GM18519 (cell line): Measurements from ENCODE around the gene CEP192.
"Not testable (repeated sequence)": the region's sequence is repeated elsewhere in the genome, so short reads cannot be mapped to it uniquely, and the experiment has no call there.

Experiments
- ATAC-seq: cut with Tn5 transposase; IDR thresholded peaks from one replicate; pipeline ENCODE4 v1.9.1; 2021; ENCODE audit warnings: mild to moderate bottlenecking, moderate library complexity; ENCODE audit not compliant: unreplicated experiment, low FRiP score

Gene CEP192

GRCh38 chr18:12990967-12991820, at the start of gene CEP192:
Gene CEP192, plus strand, starts transcription at chr18:12991362. Its CDS starts 8,063 bp downstream, at chr18:12999425.
- peak; percentile 63 for ATAC-seq

GRCh38 chr18:12943215-12943614, 47.9 kb upstream of the CEP192 start:
- no peak for ATAC-seq

GRCh38 chr18:12944709-12945108, 46.5 kb upstream of the CEP192 start:
- ATAC-seq, result no peak

GRCh38 chr18:12946549-12947284, 44.4 kb upstream of the CEP192 start:
- no peak for ATAC-seq

- ATAC-seq, result peak; percentile 35
Observed at GRCh38 chr18:12947285-12948049, 43.7 kb upstream of the CEP192 start, which contains the start of gene SEH1L. Gene SEH1L, plus strand, starts transcription at chr18:12948011. Its CDS starts 111 bp downstream, at chr18:12948122.

- ATAC-seq, result peak; percentile 43
Observed at GRCh38 chr18:12948050-12948804, 42.9 kb upstream of the CEP192 start.

- no peak for ATAC-seq
Observed at GRCh38 chr18:12958478-12958877, 32.7 kb upstream of the CEP192 start.

- ATAC-seq, result no peak
Observed at GRCh38 chr18:12960395-12960794, 30.8 kb upstream of the CEP192 start.

- ATAC-seq, result no peak
Observed at GRCh38 chr18:12960853-12961397, 30.2 kb upstream of the CEP192 start.

- no peak for ATAC-seq
Observed at GRCh38 chr18:12963069-12963468, 28.1 kb upstream of the CEP192 start.

GRCh38 chr18:12968115-12968514, 23.0 kb upstream of the CEP192 start:
- ATAC-seq, result no peak

- no peak for ATAC-seq
Observed at GRCh38 chr18:12968619-12969018, 22.5 kb upstream of the CEP192 start.

GRCh38 chr18:12973562-12974213, 17.5 kb upstream of the CEP192 start:
- ATAC-seq, result no peak

- ATAC-seq, result no peak
Observed at GRCh38 chr18:12975488-12975887, 15.7 kb upstream of the CEP192 start.

GRCh38 chr18:12976305-12976704, 14.9 kb upstream of the CEP192 start:
- ATAC-seq, result no peak

- ATAC-seq, result not testable (repeated sequence)
Observed at GRCh38 chr18:12980065-12980464, 11.1 kb upstream of the CEP192 start.

- no peak for ATAC-seq
Observed at GRCh38 chr18:12989397-12990122, 1.6 kb upstream of the CEP192 start.

GRCh38 chr18:12990123-12990475, 1.1 kb upstream of the CEP192 start:
- ATAC-seq, result no peak

GRCh38 chr18:12990641-12990966, 558 bp upstream of the CEP192 start:
- no peak for ATAC-seq
